ENCODE data around the gene PDIA4.

The PDIA4 gene

GRCh38 chr7:148962823-148963582 lies 65.3 kb downstream of the PDIA4 start:
- TF ChIP-seq TAF1 (IDR thresholded peaks at IDR 0.05; ENCODE audit: borderline replicate concordance, insufficient read depth, low read length): no peak

GRCh38 chr7:148962440-148962822 lies 65.9 kb downstream of the PDIA4 start:
- no peak for TF ChIP-seq POLR2AphosphoS5 (IDR thresholded peaks at IDR 0.05; ENCODE audit: low read depth, low read length)
- no peak for TF ChIP-seq FOXP2 (optimal IDR thresholded peaks at IDR 0.05; ENCODE audit: borderline replicate concordance, extremely low read depth, extremely low read length, insufficient read depth)
- TF ChIP-seq TAF1 (IDR thresholded peaks at IDR 0.05; ENCODE audit: borderline replicate concordance, insufficient read depth, low read length): no peak
- no peak for TF ChIP-seq REST (IDR thresholded peaks at IDR 0.05; ENCODE audit: insufficient read depth in 1 of 2, low read depth in 2 of 2, low read length in 2 of 2)
- TF ChIP-seq SIN3A (IDR thresholded peaks at IDR 0.05; ENCODE audit: borderline replicate concordance, insufficient read depth, low read length): no peak

- TF ChIP-seq SIN3A (IDR thresholded peaks at IDR 0.05; ENCODE audit: borderline replicate concordance, insufficient read depth, low read length): no peak
- no peak for TF ChIP-seq POLR2AphosphoS5 (IDR thresholded peaks at IDR 0.05; ENCODE audit: low read depth, low read length)
- TF ChIP-seq FOXP2 (optimal IDR thresholded peaks at IDR 0.05; ENCODE audit: borderline replicate concordance, extremely low read depth, extremely low read length, insufficient read depth): no peak
- no peak for TF ChIP-seq REST (IDR thresholded peaks at IDR 0.05; ENCODE audit: insufficient read depth in 1 of 2, low read depth in 2 of 2, low read length in 2 of 2)
- TF ChIP-seq TAF1 (IDR thresholded peaks at IDR 0.05; ENCODE audit: borderline replicate concordance, insufficient read depth, low read length): no peak
Measured at GRCh38 chr7:148959726-148960125, 68.6 kb downstream of the PDIA4 start.

GRCh38 chr7:148958061-148958460 lies 70.2 kb downstream of the PDIA4 start:
- TF ChIP-seq FOXP2 (optimal IDR thresholded peaks at IDR 0.05; ENCODE audit: borderline replicate concordance, extremely low read depth, extremely low read length, insufficient read depth) (no peak), REST (IDR thresholded peaks at IDR 0.05; ENCODE audit: insufficient read depth in 1 of 2, low read depth in 2 of 2, low read length in 2 of 2) (no peak), SIN3A (IDR thresholded peaks at IDR 0.05; ENCODE audit: borderline replicate concordance, insufficient read depth, low read length) (no peak), TAF1 (IDR thresholded peaks at IDR 0.05; ENCODE audit: borderline replicate concordance, insufficient read depth, low read length) (no peak)

GRCh38 chr7:148954766-148955165 lies 73.5 kb downstream of the PDIA4 start:
- TF ChIP-seq FOXP2 (optimal IDR thresholded peaks at IDR 0.05; ENCODE audit: borderline replicate concordance, extremely low read depth, extremely low read length, insufficient read depth) (no peak), TAF1 (IDR thresholded peaks at IDR 0.05; ENCODE audit: borderline replicate concordance, insufficient read depth, low read length) (no peak)

GRCh38 chr7:148953676-148954075 lies 74.6 kb downstream of the PDIA4 start:
- TF ChIP-seq REST (IDR thresholded peaks at IDR 0.05; ENCODE audit: insufficient read depth in 1 of 2, low read depth in 2 of 2, low read length in 2 of 2): no peak
- no peak for TF ChIP-seq FOXP2 (optimal IDR thresholded peaks at IDR 0.05; ENCODE audit: borderline replicate concordance, extremely low read depth, extremely low read length, insufficient read depth)
- no peak for TF ChIP-seq TAF1 (IDR thresholded peaks at IDR 0.05; ENCODE audit: borderline replicate concordance, insufficient read depth, low read length)
- TF ChIP-seq POLR2AphosphoS5 (IDR thresholded peaks at IDR 0.05; ENCODE audit: low read depth, low read length): no peak
- no peak for TF ChIP-seq SIN3A (IDR thresholded peaks at IDR 0.05; ENCODE audit: borderline replicate concordance, insufficient read depth, low read length)
